Prostate gland (tissue), 2 donors: ENCODE measurements around the gene CCDC192.

Experiments
- CTCF ChIP-seq, 4 experiments: fragments of 200-600 bp in 2 of 4; fragments of 450-650 bp in 2 of 4; sonication (generic) in 2 of 4; IDR thresholded peaks; 1 replicate in 3 of 4; 2 replicates in 1 of 4; pipeline ENCODE4 v1.5.1; 2016 to 2019; ENCODE audit warnings: antibody characterized with exemption in 4 of 4, mild to moderate bottlenecking in 2 of 4, moderate library complexity in 2 of 4
- POLR2AphosphoS5 ChIP-seq: sonication (generic); formaldehyde crosslinking; IDR thresholded peaks from one replicate; pipeline ENCODE4 v1.6.1; 2017; ENCODE audit warnings: antibody characterized with exemption

- no peak for TF ChIP-seq POLR2AphosphoS5
- no peak for TF ChIP-seq CTCF (IDR thresholded peaks at IDR 0.05)
Observed at GRCh38 chr5:127732963-127733362, 29.8 kb downstream of the CCDC192 start.
